TTC549 (cell line): Measurements from ENCODE around the gene ESRRB.
"Not testable (repeated sequence)": the region's sequence is repeated elsewhere in the genome, so short reads cannot be mapped to it uniquely, and the experiment has no call there.

ENCODE experiments used
- FAIRE-seq: peaks from 2 replicates; lab custom pipeline; 2012; peaks lifted over from hg19 to GRCh38; lab: Jason Lieb, UNC

Gene ESRRB

DNA sequence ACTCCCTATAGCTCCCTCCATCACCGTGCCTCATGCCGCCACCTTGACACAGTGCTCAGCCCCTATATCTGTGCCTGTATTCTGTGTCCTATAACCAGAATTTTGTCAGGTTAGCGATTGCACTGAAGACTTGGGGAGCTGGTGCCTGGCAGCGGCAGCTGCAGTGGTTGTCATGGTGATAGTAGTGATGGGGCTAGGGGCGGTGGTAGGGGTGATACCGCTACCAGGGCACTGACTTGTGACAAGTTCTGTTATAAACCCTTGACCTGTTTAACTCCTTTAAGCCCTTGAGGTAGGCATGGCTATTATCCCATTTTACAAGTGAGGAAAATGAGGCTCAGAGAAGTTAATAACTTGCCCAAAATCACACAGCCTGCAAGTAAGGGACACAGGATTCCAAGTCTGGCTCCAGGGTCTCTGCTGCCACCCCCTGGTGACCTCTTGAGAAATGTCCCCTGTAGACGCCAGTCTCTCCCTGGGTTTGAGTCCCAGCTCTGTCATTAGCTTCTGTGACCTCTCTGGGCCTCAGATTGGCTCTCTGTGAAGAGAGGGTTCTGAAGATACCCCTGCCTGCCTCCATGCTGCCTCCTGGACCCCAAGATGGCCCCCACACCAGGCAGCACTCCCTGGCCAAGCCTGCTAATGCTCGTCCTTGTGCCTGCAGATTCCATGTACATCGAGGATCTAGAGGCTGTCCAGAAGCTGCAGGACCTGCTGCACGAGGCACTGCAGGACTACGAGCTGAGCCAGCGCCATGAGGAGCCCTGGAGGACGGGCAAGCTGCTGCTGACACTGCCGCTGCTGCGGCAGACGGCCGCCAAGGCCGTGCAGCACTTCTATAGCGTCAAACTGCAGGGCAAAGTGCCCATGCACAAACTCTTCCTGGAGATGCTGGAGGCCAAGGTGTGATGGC lies 121.9 kb downstream of the ESRRB start:
- FAIRE-seq, result no peak

DNA sequence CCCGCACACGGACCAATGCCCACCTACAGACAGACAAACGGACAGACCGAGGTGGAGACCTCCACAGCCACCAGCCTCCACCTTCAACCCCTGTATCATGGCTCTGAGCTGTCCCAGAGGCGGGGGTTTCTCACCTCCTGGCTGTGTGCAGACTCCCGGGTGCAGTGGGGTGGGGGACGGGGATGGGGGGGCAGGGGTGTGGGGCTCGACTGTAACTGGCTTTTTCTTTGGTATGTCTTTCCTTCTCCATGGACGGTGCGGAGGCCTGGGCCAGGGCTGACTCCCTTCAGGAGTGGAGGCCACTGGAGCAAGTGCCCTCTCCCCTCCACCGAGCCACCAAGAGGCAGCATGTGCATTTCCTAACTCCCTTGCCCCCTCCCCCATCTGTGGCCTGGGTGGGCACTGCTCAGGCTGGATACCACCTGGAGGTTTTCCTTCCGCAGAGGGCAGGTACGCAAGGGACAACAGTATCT lies 122.6 kb downstream of the ESRRB start:
- no peak for FAIRE-seq

DNA sequence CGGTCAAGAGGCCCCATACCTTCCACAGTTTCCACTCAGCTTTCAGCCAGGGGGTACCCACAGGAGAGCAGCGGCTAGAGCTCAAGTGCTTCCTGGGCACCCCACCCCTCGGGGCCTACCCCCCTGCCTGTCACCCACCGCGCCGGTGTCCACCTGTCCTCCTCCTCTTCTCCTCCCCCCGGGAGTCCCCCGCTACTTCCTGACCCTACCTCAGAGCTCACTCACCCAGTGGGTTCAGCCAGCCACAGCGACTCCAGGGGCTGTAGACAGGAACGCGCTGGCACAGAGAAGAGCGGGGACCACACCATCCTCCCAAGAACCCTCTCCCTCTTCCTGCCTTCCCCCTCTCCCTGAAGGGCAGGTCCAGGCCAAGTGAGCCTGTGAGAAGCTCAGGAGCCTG lies 123.0 kb downstream of the ESRRB start:
- no peak for FAIRE-seq

DNA sequence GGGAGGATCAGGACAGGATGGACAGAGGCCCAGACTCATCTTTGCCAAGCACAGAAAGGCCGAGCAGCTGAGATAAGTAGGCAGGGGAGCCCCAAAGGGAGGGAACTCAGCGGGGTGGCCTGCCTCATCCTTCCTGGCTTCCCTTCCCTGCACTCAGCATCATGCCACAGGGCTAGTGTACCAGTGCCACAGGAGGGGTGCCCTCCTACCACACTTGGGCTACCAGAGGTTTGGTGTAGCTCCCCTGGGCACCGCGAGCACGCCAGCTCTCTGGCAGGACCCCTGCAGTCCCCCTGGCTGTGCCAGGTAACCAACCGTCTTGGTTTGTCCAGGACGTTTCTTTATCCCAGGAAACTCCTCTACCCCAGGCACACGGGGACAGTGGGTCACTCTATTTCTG lies 123.5 kb downstream of the ESRRB start:
- FAIRE-seq, result no peak

DNA sequence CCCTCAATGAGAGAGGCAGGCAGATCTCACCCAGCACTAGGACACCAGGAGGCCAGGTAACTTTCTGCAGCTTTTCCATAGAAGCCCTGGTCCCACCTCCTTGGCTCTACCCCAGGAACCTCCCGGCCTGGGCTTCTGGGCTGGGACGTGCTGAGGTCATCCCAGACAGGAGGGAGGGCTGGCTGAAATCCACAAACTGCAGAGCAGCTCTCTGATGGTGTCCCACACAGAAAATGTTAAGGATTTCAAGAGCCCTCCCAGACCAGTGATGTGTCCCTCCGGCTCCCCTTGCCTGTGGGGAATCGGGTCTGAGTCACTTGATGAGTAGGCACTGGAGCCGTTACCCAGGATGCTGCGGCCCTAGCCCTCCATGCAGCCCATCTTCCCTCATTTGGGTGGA lies 124.1 kb downstream of the ESRRB start:
- no peak for FAIRE-seq

DNA sequence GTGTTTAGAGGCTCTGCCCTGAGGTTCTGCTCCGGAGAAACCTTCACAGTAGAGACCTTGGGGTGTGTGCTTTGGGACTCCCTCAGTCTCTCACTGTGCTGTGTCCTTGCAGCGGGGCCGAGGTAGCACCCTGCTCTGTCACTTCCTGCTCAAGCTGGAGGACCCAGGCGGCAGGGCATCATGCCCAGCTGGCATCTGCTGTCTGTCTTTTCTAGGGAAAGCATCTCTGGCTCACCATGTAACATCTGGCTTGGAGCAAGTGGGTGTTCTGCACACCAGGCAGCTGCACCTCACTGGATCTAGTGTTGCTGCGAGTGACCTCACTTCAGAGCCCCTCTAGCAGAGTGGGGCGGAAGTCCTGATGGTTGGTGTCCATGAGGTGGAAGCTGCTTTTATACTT lies 124.5 kb downstream of the ESRRB start:
- no peak for FAIRE-seq

DNA sequence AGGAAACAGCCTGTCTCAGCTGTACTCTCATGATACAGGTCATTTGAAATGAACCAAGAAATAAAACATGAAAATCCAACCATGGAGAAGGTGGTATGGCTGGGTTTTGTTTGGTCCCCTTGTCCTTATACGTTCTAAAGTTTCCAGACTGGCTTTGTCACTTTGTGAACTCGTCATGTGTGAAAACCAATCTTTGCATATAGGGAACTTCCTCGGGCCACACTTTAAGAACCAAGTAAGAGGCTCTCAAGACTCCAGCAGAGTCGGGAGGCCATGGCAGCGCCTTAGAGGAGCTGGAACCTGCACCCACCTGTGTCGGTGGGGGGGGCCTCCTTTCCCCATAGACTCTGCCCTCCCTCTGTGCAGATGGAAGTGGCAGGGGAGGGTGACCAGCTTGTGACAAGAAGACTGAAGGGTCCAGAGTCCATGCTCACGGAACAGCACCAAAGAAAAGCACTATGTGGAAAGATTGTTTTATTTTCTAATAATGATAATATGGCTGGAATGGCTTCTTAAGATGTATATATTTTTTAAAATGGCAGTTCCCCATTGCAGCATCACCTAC lies 125.3 kb downstream of the ESRRB start:
- no peak for FAIRE-seq

DNA sequence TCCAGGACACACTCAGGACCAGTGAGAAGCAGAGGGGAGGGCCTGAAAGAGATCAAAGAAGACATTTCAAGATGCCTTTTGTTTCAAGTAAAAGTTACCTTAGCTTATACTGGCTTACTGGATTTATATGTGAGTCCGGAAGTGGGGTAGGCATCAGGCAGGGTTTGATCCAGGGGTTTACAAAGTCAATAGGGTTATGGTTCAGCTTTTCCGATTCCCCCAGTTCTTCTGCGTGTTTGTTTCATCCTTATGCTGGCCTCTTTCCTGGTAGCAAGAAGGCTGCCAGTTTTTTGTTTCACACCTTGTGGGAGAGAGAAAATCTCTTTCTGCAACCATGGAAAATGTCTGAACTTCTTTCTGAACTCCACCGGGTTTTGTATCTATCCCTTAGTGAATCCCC lies 126.3 kb downstream of the ESRRB start:
- no peak for FAIRE-seq

DNA sequence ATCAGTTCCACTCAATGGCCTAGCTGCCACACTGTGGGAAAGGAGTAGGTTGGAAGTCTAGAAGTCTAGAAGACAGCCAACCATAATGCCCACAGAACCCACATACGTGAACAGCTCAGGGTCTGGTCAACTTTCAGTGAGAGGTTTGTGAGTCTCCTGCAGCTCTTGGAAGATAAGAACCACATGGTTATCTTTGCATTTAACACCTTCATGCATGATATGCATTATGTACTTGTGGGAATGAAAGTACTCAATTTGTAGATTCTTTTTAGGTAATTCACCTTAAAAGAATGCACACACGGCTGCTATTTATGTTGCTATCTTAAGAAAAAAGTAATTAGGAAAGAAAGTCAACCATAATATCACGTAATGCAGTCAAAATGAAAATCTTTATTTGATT lies 126.7 kb downstream of the ESRRB start:
- FAIRE-seq, result no peak

DNA sequence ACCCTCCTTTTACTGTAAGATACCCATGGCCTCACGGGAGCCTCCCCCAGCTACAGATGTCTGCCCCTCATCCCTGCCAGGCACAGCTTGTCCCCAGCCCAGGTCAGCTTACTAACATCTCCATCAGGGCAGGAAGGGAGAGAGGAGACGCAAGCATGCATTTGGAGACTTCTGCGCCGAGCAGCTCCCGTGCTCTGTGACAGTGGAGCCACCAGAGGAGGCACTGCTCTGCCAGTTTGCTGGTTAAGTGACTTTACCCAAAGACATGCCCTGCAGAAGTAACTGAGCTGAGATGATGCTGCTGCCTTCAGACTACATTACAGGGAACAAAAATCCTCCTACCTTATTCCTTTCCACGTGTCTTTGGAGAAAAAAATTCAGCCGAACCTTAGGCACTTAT lies 133.4 kb downstream of the ESRRB start:
- FAIRE-seq, result no peak

DNA sequence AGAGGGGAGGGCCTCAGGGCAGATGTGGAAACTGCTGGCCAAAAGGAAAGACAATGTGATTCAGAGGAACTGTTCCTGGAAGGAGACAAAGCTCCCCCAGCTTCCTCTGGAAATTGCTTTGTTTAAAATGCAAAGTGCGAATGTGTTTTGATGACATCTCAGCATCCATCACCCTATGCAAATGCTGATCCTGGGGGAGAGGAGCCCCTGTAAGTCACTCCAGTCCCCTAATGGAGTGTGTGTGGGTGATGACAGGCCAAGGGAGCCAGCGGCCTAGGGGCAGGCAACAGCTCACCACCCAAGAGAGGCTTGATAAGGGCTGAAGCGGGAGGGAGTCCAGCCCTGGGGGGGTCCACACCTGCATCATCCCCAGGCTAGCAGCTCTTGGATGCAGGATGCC lies 134.2 kb downstream of the ESRRB start:
- FAIRE-seq, result no peak

DNA sequence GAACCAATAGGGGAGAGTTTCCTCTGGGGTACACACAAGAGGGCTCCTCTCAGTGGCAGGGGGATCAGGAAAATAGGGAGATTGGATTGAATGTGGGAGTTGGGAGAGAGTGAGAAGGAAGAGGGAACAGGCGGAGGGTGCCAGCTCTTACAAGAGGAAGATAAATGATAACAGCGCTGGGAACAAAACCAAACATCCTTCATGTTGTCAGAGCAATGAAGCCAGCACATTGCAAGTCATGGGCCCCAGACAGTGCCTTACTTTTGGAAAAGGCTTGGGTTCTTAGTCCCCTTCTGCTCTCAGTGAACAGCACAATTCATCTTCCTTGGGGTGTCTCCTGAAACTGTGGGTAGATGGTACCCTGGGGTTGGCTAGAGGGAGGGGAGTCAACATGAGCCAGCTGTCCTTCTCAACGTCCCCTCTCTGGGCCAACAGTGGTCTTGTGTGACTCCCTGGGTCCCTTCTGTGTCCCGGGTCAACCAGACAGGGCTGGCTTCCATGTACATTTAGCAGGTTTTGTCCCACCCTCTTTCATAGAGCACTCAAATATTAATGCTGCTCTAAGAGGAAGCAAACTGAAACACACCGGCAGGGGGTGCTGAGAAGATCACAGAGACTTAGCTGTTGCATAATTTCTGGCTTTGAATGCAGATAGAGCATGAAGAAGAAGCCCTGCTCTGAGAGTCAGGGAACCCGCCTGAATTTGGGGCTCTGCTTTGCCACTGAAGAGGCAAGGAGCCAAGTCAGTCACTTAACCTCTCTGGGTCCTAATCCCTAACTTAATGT lies 138.5 kb downstream of the ESRRB start:
- no peak for FAIRE-seq

DNA sequence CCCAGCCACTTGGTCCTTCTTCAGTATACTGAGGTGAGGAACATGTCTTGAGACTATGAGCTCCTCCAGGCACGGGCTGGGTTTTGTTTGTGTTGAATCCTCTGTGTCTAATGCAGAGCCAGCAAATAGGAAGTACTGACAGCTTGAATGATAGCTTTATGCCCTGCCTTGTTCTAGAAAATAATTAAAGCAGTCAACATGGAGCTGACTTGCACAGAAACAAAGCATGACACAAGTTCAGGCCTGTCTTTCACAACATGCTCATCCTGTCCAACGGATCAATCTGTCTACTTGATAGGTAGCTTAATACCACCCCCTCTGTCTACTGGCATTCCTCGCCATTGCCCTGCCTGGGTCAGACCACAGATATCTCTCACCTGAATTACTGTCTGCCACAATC lies 140.9 kb downstream of the ESRRB start:
- no peak for FAIRE-seq

DNA sequence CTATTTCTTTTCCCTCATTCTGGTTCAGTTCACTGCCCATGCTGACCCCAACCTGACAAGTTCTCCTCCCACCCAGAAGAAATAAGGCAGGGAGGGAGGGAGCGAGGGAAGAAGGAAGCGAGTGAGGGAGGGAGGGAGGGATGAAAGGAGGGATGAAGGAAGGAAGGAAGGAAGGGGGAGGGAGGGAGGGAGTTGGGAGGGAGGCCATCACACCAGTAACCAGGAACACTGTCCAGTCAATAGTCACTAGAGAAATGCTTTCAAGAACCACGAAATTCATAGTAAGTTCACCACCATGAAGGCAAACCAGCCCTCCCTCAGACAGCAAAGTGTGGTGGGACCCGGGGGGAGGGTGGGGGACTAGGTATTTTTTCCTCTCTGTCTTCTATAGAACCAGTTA lies 142.4 kb downstream of the ESRRB start:
- FAIRE-seq, result no peak

DNA sequence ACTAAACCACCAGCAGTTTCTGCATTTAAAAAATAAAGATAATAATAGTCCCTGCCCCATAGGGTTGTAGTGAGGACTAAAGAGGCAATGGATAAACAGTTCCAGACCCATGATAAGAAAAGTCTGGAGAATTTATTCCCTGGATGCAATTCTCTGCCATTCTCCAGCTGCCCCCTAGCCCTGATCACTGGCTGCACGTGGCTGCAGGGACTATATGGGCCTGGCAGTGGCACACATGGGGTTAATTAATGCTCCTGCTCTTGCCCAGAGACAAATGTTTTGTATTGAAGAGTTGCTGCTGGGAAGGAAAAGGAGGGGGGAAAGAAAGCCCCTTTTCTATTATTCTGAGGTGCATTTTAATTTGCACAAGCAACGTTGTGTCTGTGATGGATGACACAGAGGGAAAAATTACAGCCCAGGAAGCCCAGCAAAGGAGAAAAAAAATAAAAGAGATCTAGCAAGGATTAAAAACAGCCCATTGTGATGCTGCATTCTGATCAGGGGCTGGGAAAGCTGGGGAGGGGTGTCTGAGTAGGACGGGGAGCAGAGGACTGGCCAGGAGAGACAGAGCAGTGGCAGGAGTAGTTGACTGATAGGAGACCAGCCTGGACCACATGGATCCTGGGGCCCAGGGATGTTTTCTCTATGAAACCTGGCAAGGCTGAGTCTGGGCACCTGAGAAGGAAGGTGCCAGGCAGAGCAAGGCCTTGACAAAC lies 149.3 kb downstream of the ESRRB start:
- FAIRE-seq, result no peak

DNA sequence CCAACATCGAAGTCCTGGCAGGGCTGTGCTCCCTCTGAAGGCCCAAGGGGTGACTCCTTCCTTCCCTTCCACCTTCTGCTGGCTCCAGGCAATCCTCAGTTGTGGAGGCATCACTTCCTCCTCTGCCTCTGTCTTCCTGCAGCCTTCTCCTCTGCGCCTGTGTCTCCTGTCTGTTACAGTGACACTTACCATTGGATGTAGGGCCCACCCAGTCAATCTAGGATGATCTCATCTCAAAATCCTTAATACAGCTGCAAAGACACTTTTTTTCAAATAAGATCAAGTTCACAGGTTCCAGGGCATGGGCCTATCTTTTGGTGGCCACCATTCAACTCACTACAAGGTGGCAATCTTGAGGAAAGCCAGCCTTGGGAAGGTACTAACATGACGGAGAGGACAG lies 155.1 kb downstream of the ESRRB start:
- no peak for FAIRE-seq

DNA sequence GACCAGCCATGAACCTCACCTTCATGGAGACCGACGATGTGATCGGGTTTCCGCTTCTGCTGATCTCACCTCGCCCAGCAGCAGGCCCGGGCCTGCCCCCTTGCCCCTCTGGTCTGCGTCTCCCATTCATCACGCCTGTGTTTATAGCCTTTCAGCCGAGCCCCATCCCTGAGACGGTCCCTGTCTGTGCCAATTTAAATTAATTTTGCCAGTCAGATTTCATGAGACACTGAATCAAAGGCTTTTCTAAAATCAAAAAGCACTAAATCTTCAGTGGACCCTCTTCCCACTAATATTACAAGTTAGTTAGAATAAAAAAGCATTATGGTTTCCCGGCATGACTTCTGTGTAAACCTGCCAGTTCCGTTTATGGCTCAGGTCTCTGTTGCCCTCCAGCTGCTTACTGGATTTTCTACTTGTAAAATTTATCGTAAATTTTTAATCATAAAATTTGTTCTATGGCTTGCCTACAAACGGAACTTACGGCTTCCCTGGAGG lies 155.9 kb downstream of the ESRRB start:
- no peak for FAIRE-seq

DNA sequence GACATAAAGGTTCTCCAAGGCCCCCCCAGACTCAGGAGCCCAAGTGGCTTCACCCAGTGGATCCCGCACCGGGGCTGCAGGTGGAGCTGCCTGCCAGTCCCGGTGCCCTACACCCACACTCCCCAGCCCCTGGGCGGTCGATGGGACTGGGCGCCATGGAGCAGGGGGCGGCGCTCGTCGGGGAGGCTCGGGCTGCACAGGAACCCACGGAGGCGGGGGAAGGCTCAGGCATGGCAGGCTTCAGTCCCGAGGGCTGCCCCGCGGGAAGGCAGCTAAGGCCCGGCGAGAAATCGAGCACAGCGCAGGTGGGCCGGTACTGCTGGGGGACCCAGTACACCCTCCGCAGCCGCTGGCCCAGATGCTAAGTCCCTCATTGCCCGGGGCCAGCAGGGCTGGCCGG lies 160.7 kb downstream of the ESRRB start:
- FAIRE-seq, result not testable (repeated sequence)

DNA sequence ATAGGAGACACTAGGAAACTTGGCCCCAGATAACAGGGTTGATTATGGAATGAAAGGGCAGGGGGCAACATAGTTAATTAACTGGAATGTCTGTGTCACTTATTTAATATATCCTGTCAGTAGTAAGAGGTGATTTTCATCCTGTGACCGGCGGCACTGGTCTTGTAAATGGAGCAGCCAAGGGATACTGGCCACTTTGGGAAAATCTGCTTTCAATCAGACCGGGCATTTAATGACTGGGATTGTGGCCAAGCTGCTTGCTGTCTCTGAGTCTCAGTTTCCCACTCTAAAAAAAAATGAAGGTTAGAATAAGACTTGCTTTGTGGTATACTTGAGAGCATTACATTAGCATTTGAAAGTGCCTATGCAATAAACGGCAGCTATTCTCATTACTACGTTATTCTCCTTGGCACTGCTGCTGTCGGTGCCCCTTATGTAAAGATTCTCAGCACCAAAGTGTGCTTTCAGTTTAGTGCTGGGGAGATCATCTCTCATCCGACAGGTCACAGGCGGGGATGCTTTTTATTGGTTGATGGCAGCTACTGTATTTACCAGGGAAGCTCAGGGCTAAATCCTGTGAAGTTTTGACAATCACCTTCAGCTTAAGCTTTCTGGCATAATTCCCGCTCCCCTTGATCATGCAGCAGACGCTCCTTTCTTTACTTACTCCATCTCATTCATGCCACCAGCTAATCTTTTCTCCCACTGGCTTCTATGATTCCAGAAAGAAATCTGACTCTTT lies 162.1 kb downstream of the ESRRB start:
- FAIRE-seq, result no peak

DNA sequence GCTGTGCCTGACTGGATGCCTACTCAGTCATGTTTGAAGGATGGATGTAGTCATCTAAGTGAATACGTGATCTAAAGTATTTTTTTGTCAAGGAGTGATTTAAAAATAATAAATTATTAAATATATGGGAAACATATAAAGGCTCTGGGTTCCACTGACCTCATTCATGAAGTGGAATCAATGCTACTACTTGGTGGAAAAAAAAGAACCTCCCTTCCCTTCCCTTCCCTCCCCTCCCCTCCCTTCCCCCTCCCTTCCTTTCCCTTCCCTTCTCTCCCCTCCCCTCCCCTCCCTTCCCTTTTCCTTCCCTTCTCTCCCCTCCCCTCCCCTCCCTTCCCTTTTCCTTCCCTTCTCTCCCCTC lies 162.7 kb downstream of the ESRRB start:
- no peak for FAIRE-seq

DNA sequence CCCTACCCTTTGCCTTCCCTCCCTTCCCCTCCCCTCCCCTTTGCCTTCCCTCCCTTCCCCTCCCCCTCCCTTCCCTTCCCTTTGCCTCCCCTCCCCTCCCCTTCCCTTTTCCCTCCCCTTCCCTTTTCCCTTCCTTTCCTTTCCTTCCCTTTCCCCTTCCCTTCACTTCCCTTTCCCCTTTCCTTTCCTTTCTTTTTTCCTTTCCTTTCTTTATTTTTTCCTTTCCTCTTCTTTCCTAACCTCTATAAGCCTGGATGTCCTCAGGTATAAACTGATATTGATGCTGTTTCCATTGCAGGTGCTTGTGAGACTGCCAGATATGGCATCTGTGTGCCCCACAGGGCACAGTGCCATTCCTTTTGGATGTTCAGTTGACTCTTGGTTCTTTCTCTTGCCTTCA lies 163.2 kb downstream of the ESRRB start:
- FAIRE-seq, result no peak
